ENCODE results near the gene MAN1C1.
A peak's percentile ranks its signal among the peaks of the same experiment; 100 is the strongest.

Gene MAN1C1

DNA sequence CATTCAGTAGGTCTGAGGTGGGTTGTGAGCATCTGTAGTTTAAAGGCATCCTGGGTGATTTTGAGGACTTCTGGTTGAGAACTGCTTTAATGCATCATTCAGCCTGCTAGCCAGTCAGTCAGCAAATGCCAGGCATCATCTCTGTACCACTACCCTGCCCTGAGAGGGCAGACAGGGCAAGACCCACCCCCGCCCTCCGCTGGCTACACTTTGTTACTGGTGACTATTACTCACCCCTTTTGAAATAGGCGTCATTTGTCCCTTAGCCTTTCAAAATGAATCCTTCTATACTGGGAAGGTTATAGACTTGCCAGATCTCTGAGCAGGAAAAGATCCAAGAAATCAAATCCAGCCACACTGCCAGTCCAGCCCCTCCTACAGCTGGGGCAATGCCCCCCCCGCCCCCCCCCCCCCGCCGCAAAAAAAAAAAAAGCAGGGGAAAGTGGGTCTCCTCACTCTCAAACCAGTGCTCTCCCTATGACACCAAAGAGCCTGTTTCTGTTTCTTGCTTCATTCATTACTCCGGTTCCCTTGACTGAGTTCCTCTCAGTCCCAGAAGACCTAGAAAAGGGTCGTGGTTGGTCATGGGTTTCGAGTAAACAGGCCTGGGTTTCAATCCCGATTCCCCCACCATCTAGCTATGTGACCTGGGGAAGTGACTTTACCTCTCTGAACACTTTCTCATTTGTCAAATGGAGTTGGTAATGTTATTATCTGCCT lies 187.8 kb downstream of the MAN1C1 start:
- DNase-seq = no peak
- intact Hi-C loops (cut with DNase I) = no loop called here

GRCh38 chr1:25804964-25805862 lies 188.6 kb downstream of the MAN1C1 start:
- DNase-seq = peak in 2 of 10 donors; percentile 24 to 29
- intact Hi-C loops (cut with DNase I) = no loop called here

- peak in 9 of 10 donors; percentile 41 to 95 (median 78) for DNase-seq
- intact Hi-C loops (cut with DNase I) = no loop called here
Observed at GRCh38 chr1:25805863-25806225, 189.3 kb downstream of the MAN1C1 start.

DNA sequence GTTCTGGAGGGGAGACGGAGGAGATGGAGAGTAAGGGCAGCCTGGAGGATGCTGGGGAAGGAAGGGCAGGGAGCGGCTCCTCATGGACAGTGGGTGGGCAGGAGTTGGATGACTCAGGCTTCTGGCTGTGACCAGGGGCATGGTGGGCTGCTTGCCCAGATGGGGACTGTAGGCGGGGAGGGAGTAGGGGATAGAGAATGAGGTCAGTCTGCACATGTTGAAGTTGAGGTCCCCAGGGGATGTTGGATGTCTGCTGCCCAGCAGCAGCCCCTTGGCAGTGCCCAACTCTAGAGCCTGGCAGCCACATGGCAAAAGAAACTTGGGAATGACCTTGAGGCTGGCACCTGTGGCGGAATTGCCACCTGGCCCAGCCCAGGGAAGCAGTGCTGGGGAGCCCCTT lies 189.8 kb downstream of the MAN1C1 start:
- DNase-seq = peak in 4 of 10 donors; percentile 68 to 89 (median 84)
- intact Hi-C loops (cut with DNase I) = no loop called here

- peak in 5 of 10 donors; percentile 64 to 94 (median 85) for DNase-seq
- intact Hi-C loops (cut with DNase I) = no loop called here
Observed at GRCh38 chr1:25807480-25808390, 191.1 kb downstream of the MAN1C1 start.

DNA sequence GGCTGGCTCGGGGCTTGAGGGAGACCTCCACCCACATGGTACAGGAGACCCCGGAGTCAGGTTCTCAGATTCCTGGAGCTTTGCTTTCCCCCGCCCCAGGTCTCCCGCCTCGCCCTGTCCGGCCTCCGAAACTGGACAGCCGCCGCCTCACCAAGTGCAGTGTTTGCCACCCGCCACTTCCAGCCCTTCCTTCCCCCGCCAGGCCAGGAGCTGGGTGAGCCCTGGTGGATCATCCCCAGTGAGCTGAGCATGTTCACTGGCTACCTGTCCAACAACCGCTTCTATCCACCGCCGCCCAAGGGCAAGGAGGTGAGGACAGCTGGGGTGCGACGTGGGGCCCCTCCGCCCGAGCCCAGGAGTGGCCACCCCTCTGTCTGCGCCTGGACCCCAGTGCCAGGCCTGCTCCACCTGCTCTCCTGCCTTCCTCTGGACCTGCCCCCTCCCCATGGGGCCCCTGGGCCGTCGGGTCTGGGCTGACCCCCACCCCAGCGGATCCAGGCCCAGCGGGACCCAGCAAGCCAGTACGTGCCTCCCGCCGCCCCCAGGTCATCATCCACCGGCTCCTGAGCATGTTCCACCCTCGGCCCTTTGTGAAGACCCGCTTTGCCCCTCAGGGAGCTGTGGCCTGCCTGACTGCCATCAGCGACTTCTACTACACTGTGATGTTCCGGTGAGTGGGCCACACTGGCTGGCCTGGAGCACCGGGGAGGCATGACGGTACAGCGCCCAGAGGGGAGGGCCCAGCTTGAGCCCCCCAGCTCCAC lies 192.1 kb downstream of the MAN1C1 start:
- peak in 2 of 10 donors; percentile 69 to 87 for DNase-seq
- intact Hi-C loops (cut with DNase I) = no loop called here

- intact Hi-C loops (cut with DNase I) = no loop called here
Observed at GRCh38 chr1:25809283-25809926, 192.8 kb downstream of the MAN1C1 start.

GRCh38 chr1:25809929-25810328 lies 193.3 kb downstream of the MAN1C1 start:
- intact Hi-C loops (cut with DNase I) = loop anchor here (10.0 kb wide), 1 partner anchor 375 kb away; the partner anchor contains the start of gene MACO1
- DNase-seq = peak in 2 of 10 donors; percentile 59 to 81

More at GRCh38 chr1:25809283-25809926, 192.8 kb downstream of the MAN1C1 start:
- peak in 1 of 10 donors; percentile 75 for DNase-seq

- intact Hi-C loops (cut with DNase I) = loop anchor here (10.0 kb wide), 1 partner anchor 376 kb away; the partner anchor contains the start of gene MACO1
- DNase-seq = peak in 9 of 10 donors; percentile 68 to 96 (median 83)
Observed at GRCh38 chr1:25810341-25811299, 194.0 kb downstream of the MAN1C1 start.

- peak in 1 of 10 donors; percentile 77 for DNase-seq
- intact Hi-C loops (cut with DNase I) = loop anchor here (10.0 kb wide), 1 partner anchor 377 kb away; the partner anchor contains the start of gene MACO1
Observed at GRCh38 chr1:25811384-25812082, 194.9 kb downstream of the MAN1C1 start.

DNA sequence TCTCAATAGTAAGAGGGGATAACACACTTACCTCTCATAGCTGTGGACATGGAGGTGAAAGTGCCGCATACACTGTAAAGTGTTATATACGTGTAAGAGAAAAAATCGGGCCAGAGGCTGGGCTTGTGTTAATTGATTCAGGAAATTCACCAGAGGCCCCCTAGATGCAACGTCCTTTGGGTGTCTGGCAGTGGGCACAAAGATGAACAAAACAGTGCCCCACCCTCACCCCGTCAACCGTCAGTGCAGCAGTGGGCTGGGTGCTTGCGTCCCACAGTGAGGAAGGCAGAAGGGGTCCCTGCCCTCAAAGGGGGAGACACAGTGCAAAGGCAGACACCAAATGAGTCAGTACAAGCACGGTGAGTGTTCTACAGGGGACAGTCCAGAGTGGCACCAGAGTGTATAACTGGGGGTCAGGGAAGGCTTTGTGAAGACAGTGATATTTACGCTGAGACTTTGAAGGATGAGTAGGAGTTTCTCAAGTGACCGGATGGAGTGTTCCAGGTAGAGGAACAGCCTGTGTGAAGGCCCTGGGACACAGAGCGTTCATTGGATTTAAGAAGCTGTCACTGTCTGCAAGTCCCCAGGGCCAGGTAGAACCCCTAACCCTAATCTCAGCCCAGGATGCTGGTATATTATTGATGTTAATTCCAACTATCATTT lies 196.6 kb downstream of the MAN1C1 start:
- intact Hi-C loops (cut with DNase I) = loop anchor here (10.0 kb wide), 1 partner anchor 378 kb away; the partner anchor contains the start of gene MACO1
- peak in 1 of 10 donors; percentile 57 for DNase-seq

DNA sequence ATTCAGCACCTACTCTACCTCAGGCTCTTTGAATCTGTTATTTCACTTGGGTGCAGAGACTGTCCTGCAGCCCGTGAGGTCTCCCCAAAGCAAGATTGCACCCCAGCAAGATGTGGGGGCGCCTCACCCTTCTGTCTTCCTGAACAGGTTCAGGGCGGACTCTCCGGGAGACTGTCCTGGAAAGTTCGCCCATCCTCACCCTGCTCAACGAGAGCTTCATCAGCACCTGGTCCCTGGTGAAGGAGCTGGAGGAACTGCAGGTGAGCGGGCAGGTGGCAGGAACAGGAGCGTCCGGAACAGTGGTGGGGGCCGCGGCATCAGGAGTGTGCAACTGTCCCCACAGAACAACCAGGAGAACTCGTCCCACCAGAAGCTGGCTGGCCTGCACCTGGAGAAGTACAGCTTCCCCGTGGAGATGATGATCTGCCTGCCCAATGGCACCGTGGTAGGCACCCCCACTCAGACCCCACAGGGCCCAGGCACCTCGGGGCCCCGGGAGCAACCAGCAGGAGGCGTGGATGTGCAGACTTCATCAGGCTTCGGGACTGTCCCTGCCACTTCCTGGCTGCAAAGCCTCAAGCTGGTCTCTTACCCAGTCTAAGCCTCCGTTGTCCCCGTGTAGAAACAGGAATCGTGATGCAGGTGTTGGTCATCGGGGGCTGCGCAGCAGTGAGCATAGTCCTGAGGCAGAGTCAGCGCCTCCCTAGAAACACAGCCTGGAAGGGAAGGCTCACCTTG lies 197.3 kb downstream of the MAN1C1 start:
- intact Hi-C loops (cut with DNase I) = loop anchor here (10.0 kb wide), 1 partner anchor 379 kb away; the partner anchor contains the start of gene MACO1

DNA sequence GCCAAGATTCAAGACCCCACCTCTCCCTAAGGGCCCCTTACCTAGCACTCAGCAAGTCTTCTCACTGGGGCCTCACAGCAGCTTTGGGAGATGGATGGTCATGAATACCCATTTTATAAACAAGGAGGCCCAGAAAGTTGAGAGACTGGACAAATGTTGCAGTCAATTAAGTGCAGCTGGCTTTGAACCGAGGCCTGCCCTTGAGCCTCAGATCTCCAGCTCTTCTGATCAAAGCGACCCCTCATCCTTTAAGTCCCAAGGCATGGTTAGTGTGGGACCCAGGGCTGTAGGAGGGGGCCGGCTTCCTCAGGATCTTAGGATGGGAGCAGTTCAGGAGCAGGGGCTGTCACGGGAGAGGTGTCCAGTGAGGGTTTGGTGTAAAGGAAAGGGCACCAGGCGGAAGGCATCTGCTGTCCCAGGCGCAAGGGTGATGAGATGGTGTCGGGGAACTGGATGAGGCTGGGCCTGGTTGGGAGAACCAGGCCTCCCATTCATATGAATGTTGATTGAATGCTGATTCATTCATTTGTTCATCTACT lies 198.0 kb downstream of the MAN1C1 start:
- DNase-seq = no peak
- intact Hi-C loops (cut with DNase I) = loop anchor here (10.0 kb wide), 1 partner anchor 380 kb away; the partner anchor contains the start of gene MACO1

More for the DNA sequence above, 197.3 kb downstream of the MAN1C1 start:
- peak in 1 of 10 donors; percentile 71 for DNase-seq

GRCh38 chr1:25815208-25816111 lies 198.9 kb downstream of the MAN1C1 start:
- intact Hi-C loops (cut with DNase I) = loop anchor here (10.0 kb wide), 1 partner anchor 381 kb away; the partner anchor contains the start of gene MACO1
- no peak for DNase-seq

All from posterior cingulate gyrus (tissue), 11 donors.